GM18507 (cell line): ENCODE results near the gene CHMP4B.

Experiments
- DNase-seq: peaks from one replicate; pipeline ENCODE4 v3.0.0; 2011; ENCODE audit warnings: low read depth; ENCODE audit not compliant: insufficient read length; ENCODE audit errors: extremely low spot score
- FAIRE-seq: peaks from 2 replicates; lab custom pipeline; 2011; peaks lifted over from hg19 to GRCh38; lab: Jason Lieb, UNC

Gene CHMP4B

DNA sequence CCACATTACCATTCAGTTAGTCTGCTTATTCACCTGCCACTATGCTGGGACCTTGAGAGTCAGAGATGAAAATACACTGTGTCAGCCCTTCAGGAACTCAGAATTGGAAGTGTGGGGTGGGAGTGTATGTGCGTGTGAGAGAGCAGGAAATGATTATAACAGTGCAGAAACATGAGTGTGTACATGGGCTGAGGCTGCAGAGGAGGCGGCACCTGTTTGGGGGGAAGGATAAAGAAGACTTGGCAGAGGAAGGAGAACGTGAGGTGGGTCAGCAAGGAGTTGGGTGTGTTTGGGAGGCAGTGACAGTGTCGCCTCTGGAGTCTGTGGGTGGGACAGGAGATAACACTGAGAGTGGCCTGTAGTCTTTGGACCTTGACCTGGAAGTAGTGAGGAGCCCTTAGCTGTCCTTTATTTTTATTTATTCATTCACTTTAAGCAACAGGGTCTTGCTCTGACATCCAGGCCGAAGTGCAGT, 3.1 kb downstream of the CHMP4B start:
- FAIRE-seq: no peak
- DNase-seq: no peak

DNA sequence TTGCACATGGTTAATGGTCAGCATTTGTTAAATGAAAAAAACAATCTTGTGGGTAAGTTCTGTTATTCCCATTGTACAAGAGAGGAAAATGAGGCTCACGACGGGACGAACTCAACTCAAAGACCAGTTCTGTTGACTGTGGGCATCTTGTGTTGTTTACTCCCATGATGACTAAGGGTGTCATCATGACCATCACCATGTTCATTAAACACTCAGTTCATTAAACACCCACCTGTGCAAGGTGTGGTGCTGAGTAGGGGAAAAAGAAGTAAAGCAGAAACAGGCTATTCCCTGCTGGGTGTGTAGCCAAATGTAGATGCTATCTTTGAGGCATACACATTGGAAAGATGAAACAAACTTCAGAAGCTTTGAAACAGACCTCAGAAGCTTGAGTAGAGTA, 4.5 kb downstream of the CHMP4B start:
- FAIRE-seq: no peak

DNA sequence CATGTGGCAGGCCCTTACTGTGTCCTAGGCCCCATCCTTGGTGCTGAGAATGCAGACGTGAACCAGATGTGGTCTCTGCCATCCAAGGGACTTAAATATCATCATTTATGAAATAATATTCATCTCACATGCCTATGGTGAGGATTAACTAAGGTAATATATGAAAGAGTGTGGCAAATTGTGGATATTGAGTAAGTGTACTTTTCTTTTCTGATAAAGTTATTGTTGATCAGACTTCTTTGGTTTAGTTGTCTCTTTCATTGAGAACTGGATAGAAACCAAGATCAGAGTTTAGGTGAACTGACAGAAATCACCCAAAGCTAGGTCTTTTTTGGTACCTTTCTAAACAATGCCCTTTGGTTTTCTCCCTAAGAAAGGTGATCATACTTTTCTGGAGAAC, 5.0 kb downstream of the CHMP4B start:
- DNase-seq: no peak
- FAIRE-seq: no peak

More for the DNA sequence above, 4.5 kb downstream of the CHMP4B start:
- DNase-seq: no peak

DNA sequence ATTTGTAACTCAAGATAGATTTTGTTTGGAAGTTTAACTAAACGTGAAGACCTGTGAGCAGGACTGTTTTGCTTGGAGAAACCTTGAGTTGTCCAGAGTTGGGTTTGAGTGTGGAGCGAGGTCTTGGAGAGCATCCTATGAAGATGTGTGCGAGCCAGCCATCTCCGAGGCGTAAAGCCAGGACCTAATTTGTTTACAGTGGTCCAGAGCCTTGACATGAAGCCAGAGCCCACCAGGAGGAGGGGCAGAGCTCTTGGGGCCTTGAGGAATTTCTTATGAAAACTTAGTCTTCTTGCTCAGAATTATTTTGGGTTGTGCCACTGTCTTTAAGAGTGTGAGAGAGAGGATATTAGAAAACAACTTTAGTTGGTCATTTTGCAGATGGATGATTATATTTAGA, 6.3 kb downstream of the CHMP4B start:
- DNase-seq (no peak), FAIRE-seq (no peak)

DNA sequence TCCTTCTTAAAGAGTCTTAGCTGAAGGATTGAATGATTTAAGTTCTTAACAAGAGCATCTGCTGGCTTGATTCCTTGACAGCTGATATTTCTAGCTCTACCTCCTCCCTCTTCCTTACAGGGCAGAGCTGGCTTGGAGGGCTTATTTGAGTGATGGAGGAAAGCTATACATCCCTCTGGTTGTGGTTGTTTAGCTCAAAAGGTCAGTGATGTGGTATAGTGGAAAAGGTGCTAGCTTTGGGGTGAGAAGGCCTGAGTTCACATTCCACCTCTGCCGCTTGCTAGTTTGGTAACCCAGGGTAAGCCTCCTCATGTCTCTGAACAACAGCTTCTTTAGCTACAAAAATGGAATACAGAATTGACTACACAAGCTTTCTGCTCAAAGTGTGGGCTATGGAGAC, 8.3 kb downstream of the CHMP4B start:
- DNase-seq (no peak), FAIRE-seq (no peak)

DNA sequence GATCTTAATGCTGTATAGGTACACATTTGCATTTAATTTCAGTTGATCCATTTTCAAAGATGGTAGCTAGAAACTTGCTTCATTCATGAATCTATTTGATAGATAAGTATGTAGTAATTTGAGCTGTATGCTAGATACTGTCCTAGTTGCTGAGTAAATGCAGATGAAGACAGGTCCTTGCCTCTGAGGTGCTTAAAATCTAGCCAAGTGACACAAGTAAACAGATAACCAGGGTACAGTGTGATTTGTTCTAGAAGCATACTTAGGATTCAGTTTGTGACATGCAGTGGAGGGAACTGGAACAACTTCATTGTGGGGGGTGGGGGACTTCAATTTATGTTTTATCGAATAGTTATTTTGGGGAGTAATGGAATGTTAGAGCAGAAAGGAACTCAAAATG, 9.2 kb downstream of the CHMP4B start:
- DNase-seq: no peak
- FAIRE-seq: no peak

DNA sequence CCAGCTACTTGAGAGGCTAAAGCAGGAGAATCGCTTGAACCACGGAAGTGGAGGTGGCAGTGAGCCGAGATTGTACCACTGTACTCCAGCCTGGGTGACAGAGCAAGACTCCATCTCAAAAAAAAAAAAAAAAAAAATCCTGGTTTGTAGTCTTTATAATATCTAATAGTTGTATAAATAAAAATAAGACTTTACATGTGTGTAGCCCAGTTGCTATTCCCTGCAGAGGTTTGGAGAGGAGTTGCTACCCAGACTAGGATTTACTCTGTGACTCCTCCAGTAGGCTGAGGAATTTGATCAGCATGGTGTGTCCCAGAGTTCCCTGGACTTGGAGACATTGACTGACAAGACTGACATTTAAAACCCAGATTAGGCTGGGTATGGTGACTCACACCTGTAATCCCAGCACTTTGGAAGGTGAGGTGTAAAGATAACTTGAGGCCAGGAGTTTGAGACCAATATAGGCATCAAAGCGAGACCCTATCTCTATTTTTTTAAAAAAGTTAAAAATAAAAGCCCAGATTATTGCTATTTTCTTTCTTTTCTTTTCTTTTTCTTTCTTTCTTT, 10.2 kb downstream of the CHMP4B start:
- DNase-seq (no peak), FAIRE-seq (no peak)

DNA sequence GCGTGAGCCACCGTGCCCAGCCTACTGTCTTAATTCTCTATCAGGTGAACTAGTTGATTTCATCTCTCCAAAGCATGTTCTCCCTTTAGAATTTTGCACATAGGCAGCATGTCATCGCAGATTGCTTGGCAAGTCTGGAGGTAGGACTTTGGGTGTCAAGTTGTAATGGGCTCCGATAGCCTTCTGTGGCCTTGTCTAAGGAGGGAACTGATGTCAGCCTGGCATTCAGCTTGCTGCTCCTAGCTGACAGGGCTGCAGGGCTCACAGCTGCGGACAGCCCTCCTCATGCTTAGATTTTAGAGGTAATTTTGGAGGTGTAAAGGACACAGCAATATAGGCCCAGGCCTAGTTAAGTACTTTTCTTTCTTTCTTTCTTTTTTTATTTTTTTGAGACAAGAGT, 11.3 kb downstream of the CHMP4B start:
- DNase-seq (no peak), FAIRE-seq (no peak)

DNA sequence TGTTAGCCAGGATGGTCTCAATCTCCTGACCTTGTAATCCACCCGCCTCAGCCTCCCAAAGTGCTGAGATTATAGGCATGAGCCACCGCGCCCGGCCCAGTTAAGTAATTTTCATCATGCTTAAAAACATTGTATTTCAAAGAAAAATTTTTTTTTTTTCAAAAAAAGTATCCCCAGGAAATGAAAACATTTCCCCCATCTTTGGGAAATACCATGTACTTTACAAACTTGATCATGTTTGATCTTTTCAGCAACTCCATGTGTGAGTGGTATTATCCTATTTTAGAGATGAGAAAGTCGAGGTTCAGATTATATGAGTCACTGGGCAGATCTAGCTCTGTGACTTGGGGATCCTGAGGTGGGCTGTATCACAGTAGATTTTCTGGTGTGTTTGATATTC, 11.8 kb downstream of the CHMP4B start:
- no peak for FAIRE-seq
- DNase-seq: no peak

DNA sequence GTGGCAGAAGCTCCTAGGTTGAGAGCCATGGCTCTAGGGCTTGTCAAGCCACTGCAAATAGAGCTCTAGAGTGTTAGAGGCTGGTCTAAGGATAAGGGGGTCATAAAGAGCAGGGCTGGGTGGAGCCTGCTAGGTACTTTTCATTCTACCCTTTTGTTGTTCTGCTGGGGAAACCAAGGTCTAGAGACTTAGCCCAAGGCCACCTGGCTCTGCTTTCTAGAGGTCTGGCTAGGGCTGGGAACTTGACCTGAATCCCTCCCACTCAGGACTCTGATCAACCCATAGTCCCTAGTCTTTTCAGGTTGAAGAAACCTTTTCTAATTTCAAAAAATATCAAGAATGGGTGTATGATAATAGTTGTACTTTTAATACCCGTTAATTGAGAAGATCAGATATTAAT, 13.7 kb downstream of the CHMP4B start:
- DNase-seq: no peak
- no peak for FAIRE-seq

DNA sequence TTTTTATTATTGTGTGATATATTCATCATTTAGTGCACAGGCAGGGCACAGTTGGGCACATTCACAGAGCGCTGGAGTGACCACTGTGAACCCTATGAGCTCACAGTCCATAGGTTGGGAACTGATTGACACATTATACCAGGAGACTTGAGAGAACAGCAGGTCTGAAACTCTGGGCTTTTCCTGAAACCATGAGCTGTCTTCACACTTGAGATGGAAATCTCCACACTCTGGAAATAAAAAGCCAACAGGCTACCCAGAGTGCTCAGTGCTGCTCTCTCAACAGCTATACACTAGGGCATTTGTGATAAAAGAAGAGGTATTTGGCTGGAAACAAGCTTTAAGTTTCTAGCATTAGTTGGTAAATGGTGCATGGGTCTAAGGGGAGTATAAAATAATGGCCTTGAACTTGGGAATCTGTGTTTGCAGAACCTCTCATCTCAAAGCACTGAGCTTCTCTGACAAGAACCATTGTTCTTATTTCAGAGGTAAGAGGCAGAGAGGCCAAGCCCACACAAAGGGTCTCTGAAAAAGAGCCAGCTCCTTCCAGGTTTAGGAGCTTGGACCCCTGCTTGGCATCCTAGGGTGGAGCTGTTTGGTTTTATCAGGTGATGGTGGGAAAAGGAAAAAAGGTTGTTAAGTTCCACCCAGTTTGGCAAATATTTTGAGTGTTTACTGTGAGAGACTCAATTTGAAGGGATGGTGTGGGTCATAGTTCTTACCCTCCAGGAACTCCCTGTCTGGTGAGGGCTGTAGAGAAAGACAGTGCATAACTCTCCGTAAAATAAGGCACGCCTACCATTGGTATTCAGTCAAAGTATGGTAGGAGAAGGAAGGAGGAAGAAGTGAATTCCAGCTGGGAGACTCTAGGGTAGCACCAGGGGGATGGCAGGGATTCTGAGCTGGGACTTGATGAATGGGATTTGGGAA, 14.5 kb downstream of the CHMP4B start:
- no peak for FAIRE-seq
- DNase-seq: no peak

DNA sequence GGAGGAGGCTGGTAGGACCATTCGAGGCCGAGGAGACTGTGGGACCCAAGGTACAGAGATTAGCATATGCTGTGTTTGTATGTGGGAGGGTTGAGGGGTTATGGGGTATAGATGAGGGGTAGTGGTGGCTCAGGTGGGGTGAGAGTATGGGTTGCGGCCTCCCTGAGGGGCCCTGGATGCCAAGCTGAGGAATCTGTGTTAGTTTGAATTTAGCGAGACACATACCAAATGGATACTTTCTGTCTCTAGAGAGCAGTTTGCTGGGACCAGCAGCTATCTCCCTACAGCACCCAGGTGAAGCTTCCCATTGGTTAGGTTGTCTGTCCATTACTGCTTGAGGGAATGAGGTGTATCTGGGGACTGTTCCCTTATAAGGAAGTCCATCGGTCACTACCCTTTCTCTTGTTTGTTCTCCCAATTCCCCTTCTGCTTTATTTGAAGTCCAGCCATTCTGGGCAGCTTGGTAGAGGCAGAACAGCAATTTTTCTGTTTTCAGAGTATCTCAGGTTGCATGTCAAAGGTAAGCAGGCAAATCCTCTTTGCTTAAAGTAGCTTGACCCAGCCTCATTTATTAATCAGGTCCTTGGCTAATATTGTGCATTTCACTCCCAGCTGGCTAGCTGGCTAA, 15.2 kb downstream of the CHMP4B start:
- DNase-seq: no peak
- FAIRE-seq: no peak

DNA sequence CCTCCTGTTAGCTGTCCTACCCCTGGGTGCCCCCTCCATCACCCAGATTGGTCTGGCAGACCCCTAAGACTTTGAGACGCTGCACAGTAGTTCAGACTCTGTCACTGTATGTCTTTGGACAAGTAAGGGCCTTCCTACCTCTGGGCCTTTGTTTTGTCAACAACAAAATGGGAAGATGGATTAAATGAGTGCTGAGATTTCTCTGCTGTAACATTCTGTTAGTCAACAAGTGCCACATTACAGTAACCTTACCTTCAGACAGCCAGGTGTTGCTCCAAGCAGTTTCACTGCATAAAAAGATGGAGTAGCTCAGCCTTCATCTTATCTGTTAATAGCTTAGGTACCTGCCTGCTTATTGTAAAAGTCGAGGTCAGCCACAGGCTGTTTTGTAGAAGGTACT, 16.0 kb downstream of the CHMP4B start:
- FAIRE-seq (no peak), DNase-seq (no peak)

DNA sequence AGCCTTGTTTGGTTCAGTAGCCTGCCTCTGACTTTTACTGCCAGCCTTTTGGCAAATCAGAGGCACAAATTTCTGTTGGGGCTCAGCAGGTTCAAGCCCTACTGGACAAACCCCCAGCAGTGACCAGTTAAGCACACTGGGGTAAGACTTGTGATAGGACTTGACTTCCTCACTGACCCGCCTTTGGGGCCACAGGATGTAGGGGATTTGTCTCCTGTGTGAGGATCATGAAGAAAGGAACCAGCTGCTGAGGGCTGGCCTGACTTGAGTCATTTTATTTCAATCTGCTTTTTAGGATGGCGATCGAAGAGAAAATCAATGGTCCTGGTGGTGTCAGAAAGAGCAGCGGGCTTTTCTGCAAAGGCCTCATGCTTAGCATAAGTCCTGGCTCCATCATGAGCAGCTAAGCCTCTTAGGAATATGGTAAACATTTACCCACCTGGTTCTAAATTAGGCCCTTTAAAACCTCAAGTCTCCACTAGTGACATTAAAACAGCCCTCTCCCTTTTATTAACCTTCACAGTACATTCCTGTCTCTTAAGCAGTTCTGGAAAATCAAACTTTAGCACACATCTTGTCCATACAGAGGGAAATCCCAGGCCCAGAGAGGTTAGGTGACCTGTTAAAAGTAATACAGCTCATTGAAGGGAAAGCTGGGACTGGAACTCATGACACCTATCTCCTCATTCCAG, 16.6 kb downstream of the CHMP4B start:
- FAIRE-seq (no peak), DNase-seq (no peak)

DNA sequence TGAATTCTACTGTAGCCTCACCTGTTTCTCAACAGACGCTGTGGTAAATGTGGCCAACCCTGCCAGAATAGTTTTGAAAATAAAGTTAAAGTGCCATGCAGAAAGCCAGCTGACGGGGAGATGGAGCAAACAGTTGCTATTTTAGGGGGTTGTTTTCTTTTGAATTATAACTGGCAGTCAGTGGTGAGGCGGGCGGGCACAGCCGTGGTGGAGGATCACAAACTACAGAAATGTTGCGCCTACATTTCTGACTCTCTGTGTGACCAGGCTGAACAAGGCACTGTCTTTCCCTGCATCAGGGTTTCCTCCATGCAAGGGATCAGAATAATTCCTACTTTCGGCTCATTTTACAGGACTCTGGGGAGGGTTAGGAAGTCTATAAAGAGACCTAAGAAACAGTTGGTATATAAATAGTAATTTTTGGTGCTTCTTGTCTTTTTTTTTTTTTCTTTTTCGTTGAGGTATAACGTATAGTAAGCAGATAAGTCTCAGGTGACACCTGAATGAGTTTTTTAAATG, 17.2 kb downstream of the CHMP4B start:
- DNase-seq (no peak), FAIRE-seq (no peak)

DNA sequence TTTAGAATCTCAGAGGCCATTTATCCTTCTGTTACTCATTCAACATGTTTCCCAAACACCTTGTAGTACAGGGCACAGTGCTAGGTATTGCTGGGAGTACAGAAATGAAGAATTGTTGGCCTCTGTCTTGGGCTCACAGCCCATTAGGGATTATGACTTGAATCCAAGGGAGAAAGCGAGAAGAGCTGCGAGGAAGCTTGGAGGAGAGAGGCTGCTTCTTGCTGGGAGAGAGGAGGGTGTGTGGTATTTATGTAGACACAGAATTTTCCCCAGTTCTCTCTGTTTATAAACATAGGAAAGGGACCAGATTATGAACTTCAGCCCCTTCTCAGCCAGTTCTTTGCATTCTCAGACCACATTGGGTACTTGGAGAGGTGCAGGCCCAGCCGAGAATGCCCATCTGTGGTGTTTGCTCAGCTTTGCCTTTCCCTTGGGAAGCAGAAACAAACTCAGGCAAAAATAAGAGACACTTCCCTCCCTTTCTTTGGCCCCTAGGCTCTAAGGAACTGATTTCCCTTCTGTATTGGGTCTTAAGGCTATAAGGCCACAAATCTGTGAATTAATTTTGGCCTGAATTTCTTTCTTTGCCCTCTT, 17.9 kb downstream of the CHMP4B start:
- DNase-seq (no peak), FAIRE-seq (no peak)

DNA sequence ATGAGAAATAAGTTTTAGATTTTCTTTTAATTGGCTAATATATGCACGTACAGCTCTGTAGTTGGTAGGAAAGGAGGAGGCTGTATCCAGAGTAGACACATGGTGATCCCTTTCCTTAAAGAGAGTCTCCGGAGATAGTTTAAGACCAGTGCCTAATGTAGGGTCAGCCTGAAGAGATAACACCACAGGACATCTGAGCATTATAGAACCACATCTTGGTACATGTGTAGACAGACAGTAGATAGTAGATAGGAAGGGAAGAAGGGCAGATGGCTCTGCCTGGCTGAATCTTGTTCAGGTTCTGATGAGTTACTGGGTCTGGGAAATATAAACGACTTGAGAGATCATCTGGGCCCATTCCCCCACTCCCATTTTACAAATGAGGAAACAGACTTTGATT, 18.5 kb downstream of the CHMP4B start:
- no peak for FAIRE-seq
- DNase-seq: no peak

DNA sequence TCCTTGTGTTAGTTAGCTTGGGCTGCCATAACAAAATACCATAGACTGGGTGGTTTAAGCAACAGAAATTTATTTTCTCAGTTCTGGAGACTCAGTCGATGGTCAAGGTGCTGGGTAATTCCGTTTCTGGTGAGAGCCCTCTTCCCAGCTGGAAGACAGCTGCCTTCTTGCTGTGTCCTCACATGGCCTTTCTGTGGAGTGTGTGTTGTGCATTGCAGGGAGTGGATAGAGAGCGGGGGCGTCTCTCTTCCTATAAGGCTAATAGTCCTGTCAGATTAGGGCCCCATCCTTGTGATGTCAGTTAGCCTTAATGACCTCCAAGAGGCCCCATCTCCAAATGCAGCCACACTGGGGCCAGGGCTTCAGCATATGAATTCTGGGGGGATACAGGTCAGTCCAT, 19.2 kb downstream of the CHMP4B start:
- DNase-seq (no peak), FAIRE-seq (no peak)

DNA sequence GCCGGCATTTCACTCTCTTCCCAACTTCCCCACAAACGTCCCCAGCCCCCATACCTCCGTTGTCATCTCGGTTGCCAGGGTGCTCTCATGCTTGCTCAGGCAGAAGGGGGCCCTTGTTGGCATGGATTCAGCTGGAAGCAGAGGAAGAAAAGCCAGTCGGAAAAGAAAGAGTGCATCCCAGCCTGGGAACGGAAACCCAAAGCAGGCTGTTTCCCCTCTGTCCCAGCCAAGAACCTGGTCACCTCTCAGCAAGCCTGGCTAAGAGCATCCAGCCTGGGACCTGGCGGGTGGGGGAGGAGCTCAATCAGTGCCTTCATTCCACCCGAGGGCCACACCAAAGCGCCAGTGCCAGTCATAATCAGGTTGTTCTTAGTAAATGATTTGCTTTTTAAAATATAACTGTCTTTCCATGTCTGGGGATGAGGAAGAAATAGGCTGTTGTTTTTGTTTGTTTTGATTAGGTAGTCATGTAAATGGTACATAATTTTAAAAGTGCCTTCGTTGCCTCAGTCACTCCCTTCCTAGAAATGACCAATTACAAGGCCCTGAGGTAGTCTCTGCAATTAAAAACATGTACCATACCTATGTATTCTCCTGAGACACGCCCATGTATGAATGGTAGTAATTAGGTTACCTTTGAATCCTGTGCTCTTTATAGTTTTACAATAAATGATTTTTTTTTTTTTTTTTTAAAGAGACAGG, 21.1 kb downstream of the CHMP4B start:
- FAIRE-seq (no peak), DNase-seq (no peak)
